HFFc6 (cell line): Measurements from ENCODE around the gene RELL2. TPM values are rescaled to one million over a fixed set of nuclear protein-coding genes. Genes with fewer than 3 reads are reported as not detected.
A peak's percentile ranks its signal among the peaks of the same experiment; 100 is the strongest.

Experiments used
- DNase-seq: peaks from one replicate; pipeline ENCODE4 v3.0.0-alpha.2; 2018
- H3K27ac Mint-ChIP-seq: 2 replicates; pipeline ENCODE4 v1.8.0; 2020; ENCODE audit warnings: mild to moderate bottlenecking, mixed read lengths
- H3K27me3 Mint-ChIP-seq: 2 replicates; pipeline ENCODE4 v1.8.0; 2021; ENCODE audit warnings: mild to moderate bottlenecking, moderate library complexity, mixed read lengths; ENCODE audit not compliant: insufficient read depth
- H3K36me3 Mint-ChIP-seq: 2 replicates; pipeline ENCODE4 v1.8.0; 2021; ENCODE audit warnings: low read depth, mixed read lengths
- H3K4me1 Mint-ChIP-seq: 2 replicates; pipeline ENCODE4 v1.8.0; 2020; ENCODE audit warnings: low read depth, mixed read lengths
- H3K4me3 Mint-ChIP-seq: 2 replicates; pipeline ENCODE4 v1.8.0; 2020; ENCODE audit warnings: mild to moderate bottlenecking, moderate library complexity, mixed read lengths
- H3K9me3 Mint-ChIP-seq: 2 replicates; pipeline ENCODE4 v1.8.0; 2020; ENCODE audit warnings: mild to moderate bottlenecking, mixed read lengths
- total RNA-seq, 6 experiments: library from RNA; stranded (reverse); fragmentation: NEBNext Ultra II Directional; extraction: Animal tissue kit (Norgen Biotek cat#: 25700); gene quantifications; 2 replicates in 1 of 6; 3 replicates in 5 of 6; pipeline ENCODE4 v1.2.3, GENCODE V29; 2021
- TF ChIP-seq, protein P1 (sequence below): fragments of 200-600 bp; sonication (generic); IDR thresholded peaks from 2 replicates; pipeline ENCODE4 v1.5.0; 2021; ENCODE audit warnings: antibody characterized with exemption, mild to moderate bottlenecking

Gene RELL2
- total RNA-seq, 6 experiments from 2014 or later, result 2.2 to 4.4 (median 3.0) TPM

DNA sequence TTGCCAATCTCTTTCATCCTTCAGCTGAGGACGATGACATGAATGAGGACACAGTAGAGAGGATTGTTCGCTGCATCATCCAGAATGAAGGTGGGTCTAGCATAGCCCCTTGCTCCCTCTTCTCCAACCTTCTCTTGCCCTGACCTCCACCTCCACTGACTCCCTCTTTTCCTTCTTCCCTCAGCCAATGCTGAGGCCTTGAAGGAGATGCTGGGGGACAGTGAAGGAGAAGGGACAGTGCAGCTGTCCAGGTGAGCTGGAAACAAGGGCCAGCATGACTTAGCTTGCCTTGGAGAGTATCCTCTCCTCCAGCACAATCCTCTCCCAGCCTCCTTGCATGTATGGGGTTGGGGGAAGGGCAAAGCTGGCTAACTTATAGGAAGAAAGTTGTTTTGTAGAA lies 2.0 kb downstream of the RELL2 start:
- no peak overlapping the region for H3K27ac Mint-ChIP-seq
- TF ChIP-seq, protein P1, sequence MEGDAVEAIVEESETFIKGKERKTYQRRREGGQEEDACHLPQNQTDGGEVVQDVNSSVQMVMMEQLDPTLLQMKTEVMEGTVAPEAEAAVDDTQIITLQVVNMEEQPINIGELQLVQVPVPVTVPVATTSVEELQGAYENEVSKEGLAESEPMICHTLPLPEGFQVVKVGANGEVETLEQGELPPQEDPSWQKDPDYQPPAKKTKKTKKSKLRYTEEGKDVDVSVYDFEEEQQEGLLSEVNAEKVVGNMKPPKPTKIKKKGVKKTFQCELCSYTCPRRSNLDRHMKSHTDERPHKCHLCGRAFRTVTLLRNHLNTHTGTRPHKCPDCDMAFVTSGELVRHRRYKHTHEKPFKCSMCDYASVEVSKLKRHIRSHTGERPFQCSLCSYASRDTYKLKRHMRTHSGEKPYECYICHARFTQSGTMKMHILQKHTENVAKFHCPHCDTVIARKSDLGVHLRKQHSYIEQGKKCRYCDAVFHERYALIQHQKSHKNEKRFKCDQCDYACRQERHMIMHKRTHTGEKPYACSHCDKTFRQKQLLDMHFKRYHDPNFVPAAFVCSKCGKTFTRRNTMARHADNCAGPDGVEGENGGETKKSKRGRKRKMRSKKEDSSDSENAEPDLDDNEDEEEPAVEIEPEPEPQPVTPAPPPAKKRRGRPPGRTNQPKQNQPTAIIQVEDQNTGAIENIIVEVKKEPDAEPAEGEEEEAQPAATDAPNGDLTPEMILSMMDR, result no peak
- H3K4me1 Mint-ChIP-seq, result peaks cover 51% of the 10 kb centered on the region
- H3K4me3 Mint-ChIP-seq, result peak overlapping the region; percentile 98; the same call in 1 of the 2 replicates
- H3K9me3 Mint-ChIP-seq, result no peaks in the 10 kb centered on the region
- no peaks in the 10 kb centered on the region for H3K27me3 Mint-ChIP-seq
- DNase-seq, result no peak
- peaks cover 27% of the 10 kb centered on the region for H3K36me3 Mint-ChIP-seq

DNA sequence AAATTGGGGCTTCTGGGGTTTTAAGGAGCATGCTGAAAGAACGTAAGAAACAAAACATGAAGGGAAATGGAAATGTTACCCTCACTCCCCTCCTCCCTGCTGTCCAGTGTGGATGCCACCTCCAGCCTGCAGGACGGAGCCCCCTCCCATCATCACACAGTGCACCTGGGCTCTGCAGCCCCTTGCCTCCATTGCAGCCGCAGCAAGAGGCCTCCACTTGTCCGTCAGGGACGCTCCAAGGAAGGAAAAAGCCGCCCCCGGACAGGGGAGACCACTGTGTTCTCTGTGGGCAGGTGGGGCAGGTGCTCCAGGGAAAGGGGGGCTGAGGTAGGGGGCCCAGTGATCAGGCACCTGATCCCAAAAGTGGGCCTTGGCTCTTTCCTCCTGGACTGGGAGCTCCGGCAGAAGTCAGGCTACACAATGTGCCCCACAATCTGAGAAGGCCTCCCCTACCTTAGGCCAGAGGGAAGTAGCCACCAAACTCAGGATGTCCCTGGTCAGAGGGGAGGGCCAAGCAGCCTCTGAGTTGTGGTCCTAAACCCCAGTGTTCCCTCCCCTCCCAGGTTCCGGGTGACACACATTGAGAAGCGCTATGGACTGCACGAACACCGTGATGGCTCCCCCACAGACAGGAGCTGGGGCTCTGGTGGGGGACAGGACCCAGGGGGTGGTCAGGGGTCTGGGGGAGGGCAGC lies 2.7 kb downstream of the RELL2 start:
- no peak for DNase-seq
- TF ChIP-seq, protein P1, result no peak
- H3K4me1 Mint-ChIP-seq, result peaks cover 43% of the 10 kb centered on the region
- no peak overlapping the region for H3K4me3 Mint-ChIP-seq
- H3K27me3 Mint-ChIP-seq, result no peaks in the 10 kb centered on the region
- H3K27ac Mint-ChIP-seq, result no peak overlapping the region
- H3K36me3 Mint-ChIP-seq, result peaks cover 21% of the 10 kb centered on the region
- no peaks in the 10 kb centered on the region for H3K9me3 Mint-ChIP-seq

DNA sequence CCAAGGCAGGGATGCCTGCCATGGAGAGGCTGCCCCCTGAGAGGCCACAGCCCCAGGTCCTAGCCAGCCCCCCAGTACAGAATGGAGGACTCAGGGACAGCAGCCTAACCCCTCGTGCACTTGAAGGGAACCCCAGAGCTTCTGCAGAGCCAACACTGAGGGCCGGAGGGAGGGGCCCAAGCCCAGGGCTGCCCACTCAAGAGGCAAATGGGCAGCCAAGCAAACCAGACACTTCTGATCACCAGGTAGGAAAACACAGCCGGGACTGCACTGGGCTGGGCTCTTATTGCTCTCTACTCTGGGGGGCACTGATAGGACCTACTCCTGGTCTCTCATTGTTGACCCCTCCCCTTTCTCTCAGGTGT lies 3.2 kb downstream of the RELL2 start:
- Mint-ChIP-seq H3K27me3 (no peaks in the 10 kb centered on the region), H3K4me3 (no peak overlapping the region), H3K36me3 (peaks cover 22% of the 10 kb centered on the region), H3K27ac (no peak overlapping the region), H3K4me1 (peaks cover 38% of the 10 kb centered on the region), H3K9me3 (no peaks in the 10 kb centered on the region)
- TF ChIP-seq, protein P1, result no peak
- no peak for DNase-seq

DNA sequence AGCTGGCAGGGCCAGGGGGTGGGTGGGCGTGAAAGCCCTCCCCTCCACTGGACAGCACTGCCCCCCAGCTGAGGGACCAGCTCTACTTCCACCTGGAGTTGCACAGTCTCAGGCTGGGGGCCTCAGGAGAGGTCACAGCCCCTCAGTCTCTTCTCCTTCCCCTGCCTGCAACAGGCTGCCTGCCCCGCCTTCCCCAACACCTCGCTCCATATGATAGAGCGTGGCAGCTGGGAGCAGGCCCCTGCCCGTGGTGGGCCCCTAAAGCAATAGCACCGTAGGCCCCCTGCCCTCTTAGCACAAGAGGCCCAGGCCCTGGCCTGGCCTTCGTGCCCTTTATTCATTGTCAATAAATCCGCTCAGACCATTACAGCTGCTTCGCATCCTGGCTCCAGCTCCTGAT lies 3.9 kb downstream of the RELL2 start:
- Mint-ChIP-seq H3K27ac (no peak overlapping the region), H3K4me3 (no peak overlapping the region)

DNA sequence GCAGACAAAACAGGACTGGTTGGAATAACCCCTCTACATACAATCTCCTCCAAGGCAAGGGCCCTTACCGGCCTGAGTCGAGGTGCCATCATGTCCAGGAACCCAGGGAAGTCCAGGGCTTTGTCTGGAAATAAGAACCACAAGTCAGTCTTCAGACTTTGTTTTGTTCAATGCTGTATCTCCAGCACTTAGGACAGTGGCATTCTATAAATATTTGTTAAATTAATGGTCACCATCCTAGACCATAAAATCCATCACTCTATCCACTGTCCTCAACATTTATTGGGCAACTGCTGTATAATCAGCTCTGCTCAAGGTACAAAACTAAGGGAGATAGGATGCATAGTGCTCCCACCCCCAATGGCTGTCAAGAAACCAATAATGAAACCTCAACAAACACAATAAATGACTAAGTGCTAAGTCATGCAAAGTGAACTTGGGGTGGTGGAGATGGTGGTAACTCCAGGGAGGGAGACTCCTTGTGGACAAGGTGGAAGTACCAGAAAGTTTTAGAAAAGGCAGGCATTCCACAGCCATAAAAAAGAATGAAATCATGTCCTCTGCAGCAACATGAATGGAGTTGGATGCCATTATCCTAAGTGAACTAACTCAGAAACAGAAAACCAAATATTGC lies 5.0 kb downstream of the RELL2 start:
- peak; percentile 79 for DNase-seq
- Mint-ChIP-seq H3K36me3 (peaks cover 24% of the 10 kb centered on the region), H3K27ac (peak overlapping the region; percentile 17; the same call in 1 of the 2 replicates), H3K4me1 (peaks cover 26% of the 10 kb centered on the region), H3K27me3 (no peaks in the 10 kb centered on the region), H3K9me3 (no peaks in the 10 kb centered on the region), H3K4me3 (no peak overlapping the region)
- TF ChIP-seq, protein P1, result peak; percentile 76

More for the DNA sequence above, 3.9 kb downstream of the RELL2 start:
- Mint-ChIP-seq H3K4me1 (peaks cover 32% of the 10 kb centered on the region), H3K27me3 (no peaks in the 10 kb centered on the region), H3K9me3 (no peaks in the 10 kb centered on the region), H3K36me3 (peaks cover 21% of the 10 kb centered on the region)
- TF ChIP-seq, protein P1, result no peak
- DNase-seq, result no peak
